OCI-LY7 (cell line): ENCODE measurements around the gene UGDH.

ENCODE experiments used
- EZH2phosphoT487 ChIP-seq: fragments of 200-600 bp; sonication (generic); IDR thresholded peaks from 2 replicates; pipeline ENCODE4 v1.6.1; 2018; ENCODE audit warnings: low read depth, borderline replicate concordance, mild to moderate bottlenecking, mixed run types, antibody characterized with exemption, low read length, moderate library complexity, mixed read lengths
- TF ChIP-seq, protein P1 (sequence below): fragments of 200-600 bp; sonication (generic); conservative IDR thresholded peaks from 2 replicates; pipeline ENCODE4 v1.5.1; 2014; ENCODE audit warnings: mild to moderate bottlenecking, antibody characterized with exemption, low read length, moderate library complexity, mixed read lengths

DNA sequence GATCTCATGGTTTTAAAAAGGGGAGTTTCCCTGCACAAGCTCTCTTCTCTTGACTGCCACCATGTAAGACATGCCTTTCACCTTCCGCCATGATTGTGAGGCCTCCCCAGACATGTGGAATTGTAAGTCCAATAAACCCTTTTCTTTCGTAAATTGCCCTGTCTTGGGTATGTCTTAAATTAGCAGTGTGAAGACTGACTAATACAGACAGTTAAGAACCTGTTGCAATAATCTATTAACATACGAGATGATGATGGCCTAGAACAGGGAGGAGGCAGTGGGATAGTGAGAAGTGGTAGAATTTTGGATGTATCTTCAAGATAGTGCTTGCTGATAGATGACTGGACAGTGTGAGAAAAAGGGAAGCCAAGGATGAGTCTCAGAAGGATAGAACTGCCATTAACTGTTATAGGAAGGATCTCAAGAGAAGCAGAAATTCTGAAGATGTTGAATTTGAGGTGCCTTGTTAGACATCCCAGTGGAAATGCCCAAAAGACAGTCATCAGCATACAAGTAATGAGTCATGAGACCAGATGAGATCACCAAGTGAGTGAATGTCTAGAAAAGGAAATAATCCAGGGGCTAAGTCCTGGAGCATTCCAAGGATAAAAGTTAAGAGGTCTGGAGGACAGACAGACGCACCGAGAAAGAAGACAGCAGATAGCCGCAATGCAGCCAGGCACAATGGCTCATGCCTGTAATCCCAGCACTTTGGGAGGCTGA is 38.8 kb upstream of the UGDH start:
- TF ChIP-seq, protein P1, sequence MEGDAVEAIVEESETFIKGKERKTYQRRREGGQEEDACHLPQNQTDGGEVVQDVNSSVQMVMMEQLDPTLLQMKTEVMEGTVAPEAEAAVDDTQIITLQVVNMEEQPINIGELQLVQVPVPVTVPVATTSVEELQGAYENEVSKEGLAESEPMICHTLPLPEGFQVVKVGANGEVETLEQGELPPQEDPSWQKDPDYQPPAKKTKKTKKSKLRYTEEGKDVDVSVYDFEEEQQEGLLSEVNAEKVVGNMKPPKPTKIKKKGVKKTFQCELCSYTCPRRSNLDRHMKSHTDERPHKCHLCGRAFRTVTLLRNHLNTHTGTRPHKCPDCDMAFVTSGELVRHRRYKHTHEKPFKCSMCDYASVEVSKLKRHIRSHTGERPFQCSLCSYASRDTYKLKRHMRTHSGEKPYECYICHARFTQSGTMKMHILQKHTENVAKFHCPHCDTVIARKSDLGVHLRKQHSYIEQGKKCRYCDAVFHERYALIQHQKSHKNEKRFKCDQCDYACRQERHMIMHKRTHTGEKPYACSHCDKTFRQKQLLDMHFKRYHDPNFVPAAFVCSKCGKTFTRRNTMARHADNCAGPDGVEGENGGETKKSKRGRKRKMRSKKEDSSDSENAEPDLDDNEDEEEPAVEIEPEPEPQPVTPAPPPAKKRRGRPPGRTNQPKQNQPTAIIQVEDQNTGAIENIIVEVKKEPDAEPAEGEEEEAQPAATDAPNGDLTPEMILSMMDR = no peak
- TF ChIP-seq EZH2phosphoT487 = no peak
